NB4 (cell line): Measurements from ENCODE around the gene DLX3.

Experiments used
- DNase-seq: peaks from one replicate; pipeline ENCODE4 v3.0.0; 2010; ENCODE audit warnings: low read depth
- H3K4me3 ChIP-seq: one replicate; pipeline ENCODE4 v1.5.1; 2011; ENCODE audit warnings: mild to moderate bottlenecking, low read depth, low read length, moderate library complexity
- MAX ChIP-seq: IDR thresholded peaks from 2 replicates; pipeline ENCODE4 v1.6.1; 2011; ENCODE audit warnings: low read depth, low read length
- MYC ChIP-seq: IDR thresholded peaks from 2 replicates; pipeline ENCODE4 v1.6.1; 2011; ENCODE audit warnings: low read depth, low read length
- POLR2A ChIP-seq: IDR thresholded peaks from 2 replicates; pipeline ENCODE4 v1.6.1; 2011; ENCODE audit warnings: mild to moderate bottlenecking; ENCODE audit not compliant: insufficient read length; ENCODE audit errors: extremely low read depth
- TF ChIP-seq, protein P1 (sequence below): IDR thresholded peaks from one replicate; pipeline ENCODE4 v1.5.1; 2012; ENCODE audit warnings: low read depth, low read length

The DLX3 gene

DNA sequence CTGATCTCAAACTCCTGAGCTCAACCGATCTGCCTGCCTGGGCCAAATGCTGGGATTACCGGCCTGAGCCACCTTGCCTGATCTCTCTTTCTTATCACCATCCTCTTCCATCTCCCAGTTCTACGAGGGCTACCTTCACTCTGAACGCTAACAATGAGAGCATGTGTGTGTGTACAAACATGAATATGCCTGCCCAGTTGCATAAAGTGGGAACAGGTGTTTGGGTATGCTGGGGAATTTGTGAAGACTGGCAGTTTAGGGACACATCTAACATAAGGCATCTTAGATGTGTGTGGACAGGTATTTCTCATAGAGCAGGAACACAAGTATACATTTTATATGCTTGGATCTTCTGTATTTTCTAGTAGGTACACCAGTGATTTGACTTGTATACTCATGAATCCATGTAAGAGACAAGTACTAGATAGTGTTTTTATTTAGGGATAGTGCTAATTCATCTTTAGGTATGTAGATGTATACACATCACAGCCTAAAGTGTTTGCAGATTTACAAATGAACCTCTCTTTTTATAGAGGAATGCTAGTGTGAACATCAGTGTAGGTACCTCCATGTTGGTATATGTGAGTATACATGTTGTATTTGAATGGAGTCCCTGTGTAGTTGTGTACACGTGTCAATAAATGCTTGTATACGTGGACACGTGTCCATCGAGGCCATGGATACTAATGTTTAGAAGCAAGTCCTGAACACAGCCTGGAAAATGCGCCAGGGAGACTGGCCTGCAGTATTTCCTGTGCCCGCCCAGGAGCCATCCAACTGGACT is 27.2 kb downstream of the DLX3 start:
- no peak for DNase-seq
- TF ChIP-seq MAX, result peak; percentile 83
- no peak for TF ChIP-seq MYC
- TF ChIP-seq POLR2A, result no peak
- TF ChIP-seq, protein P1, sequence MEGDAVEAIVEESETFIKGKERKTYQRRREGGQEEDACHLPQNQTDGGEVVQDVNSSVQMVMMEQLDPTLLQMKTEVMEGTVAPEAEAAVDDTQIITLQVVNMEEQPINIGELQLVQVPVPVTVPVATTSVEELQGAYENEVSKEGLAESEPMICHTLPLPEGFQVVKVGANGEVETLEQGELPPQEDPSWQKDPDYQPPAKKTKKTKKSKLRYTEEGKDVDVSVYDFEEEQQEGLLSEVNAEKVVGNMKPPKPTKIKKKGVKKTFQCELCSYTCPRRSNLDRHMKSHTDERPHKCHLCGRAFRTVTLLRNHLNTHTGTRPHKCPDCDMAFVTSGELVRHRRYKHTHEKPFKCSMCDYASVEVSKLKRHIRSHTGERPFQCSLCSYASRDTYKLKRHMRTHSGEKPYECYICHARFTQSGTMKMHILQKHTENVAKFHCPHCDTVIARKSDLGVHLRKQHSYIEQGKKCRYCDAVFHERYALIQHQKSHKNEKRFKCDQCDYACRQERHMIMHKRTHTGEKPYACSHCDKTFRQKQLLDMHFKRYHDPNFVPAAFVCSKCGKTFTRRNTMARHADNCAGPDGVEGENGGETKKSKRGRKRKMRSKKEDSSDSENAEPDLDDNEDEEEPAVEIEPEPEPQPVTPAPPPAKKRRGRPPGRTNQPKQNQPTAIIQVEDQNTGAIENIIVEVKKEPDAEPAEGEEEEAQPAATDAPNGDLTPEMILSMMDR, result no peak
- H3K4me3 ChIP-seq, result peak overlapping the region; percentile 40

DNA sequence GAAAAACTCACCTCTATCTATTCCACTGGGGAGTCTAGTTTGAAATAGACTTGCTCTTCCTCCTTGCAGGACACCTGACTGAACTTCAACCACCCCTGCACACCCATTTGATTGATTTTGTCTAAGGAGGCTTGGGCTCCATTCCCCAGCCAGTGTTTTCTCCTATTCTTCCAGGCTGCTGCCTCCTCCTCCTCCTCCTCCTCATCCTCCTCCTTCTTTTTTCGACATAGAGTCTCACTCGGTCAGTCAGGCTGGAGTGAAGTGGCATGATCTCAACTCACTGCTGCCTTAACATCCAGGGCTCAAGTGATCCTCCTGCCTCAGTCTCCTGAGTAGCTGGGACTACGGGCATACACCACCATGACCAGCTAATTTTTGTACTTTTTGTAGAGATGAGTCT is 27.8 kb downstream of the DLX3 start:
- TF ChIP-seq, protein P1, result no peak
- no peak for TF ChIP-seq MYC
- no peak for TF ChIP-seq MAX
- no peak for TF ChIP-seq POLR2A
- no peak overlapping the region for H3K4me3 ChIP-seq

DNA sequence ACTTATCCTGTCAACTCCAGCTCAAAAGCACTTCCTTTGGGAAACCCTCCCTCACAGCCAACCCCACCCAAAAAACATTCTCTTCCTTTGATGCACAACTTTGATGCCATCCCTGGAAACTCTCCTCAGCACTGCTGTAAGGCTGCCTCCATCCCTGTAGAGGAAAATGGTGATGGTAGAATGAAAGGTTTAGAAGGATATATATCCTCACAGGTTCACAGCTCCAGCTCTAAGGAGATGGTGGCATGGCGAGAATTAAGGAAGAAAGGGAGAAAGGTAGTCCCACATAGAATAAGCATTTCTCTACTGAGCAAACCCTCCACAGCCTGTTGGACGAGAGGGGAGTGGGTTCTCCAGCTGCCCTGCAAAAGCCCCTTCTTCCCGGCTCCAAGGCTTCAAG is 28.3 kb downstream of the DLX3 start:
- H3K4me3 ChIP-seq, result no peak overlapping the region
- TF ChIP-seq MYC (no peak), POLR2A (no peak), MAX (no peak)
- TF ChIP-seq, protein P1, result no peak

More for the DNA sequence above, 27.8 kb downstream of the DLX3 start:
- no peak for DNase-seq

GRCh38 chr17:49965524-49965909 is 29.5 kb downstream of the DLX3 start:
- TF ChIP-seq POLR2A (no peak), MYC (no peak), MAX (no peak)
- TF ChIP-seq, protein P1, result no peak
- peak; percentile 43 for DNase-seq
- H3K4me3 ChIP-seq, result no peak overlapping the region

More for the DNA sequence above, 28.3 kb downstream of the DLX3 start:
- DNase-seq, result no peak

GRCh38 chr17:49964769-49965523 is 30.1 kb downstream of the DLX3 start:
- H3K4me3 ChIP-seq, result no peak overlapping the region
- no peak for DNase-seq
- TF ChIP-seq MYC, result no peak
- TF ChIP-seq MAX, result no peak
- TF ChIP-seq POLR2A, result no peak
- TF ChIP-seq, protein P1, result no peak
